Measurements from ENCODE around the gene IVD. TPM values are rescaled to one million over a fixed set of nuclear protein-coding genes. Genes with fewer than 3 reads are reported as not detected.

The IVD gene
- total and polyA plus RNA-seq, 2 of the 4 experiments (the other 2 are of a cell fraction) = 31.7 to 41.1 TPM

GRCh38 chr15:40361640-40362039 is 44.0 kb upstream of the IVD start:
- Histone ChIP-seq H2BK5ac (ENCODE audit: low read depth, low read length, poor library complexity, severe bottlenecking) (no peak overlapping the region), H3K27me3 (ENCODE audit: control insufficient read depth, insufficient read depth, low read length) (peaks cover 26% of the 10 kb centered on the region), H3K14ac (replicated peaks; ENCODE audit: low read depth, low read length) (no peak overlapping the region), H4K91ac (ENCODE audit: insufficient read depth, low read depth, low read length) (no peak overlapping the region), H3K9ac (ENCODE audit: low read depth, low read length) (no peak overlapping the region), H2BK15ac (ENCODE audit: low read depth, low read length) (no peak overlapping the region), H3K4me1 (ENCODE audit: control insufficient read depth, insufficient read depth, low read length) (peaks cover 3% of the 10 kb centered on the region; the same call in 1 of the 2 replicates), H2BK120ac (ENCODE audit: low read depth, low read length) (no peak overlapping the region), H3K18ac (ENCODE audit: low read depth, low read length) (no peak overlapping the region), H4K8ac (ENCODE audit: low read depth in 2 of 2, low read length in 2 of 2) (no peak overlapping the region), H3K4me2 (ENCODE audit: low read depth, low read length) (no peak overlapping the region), H2BK20ac (ENCODE audit: low read depth, low read length) (no peak overlapping the region), H2AK5ac (ENCODE audit: low read depth, low read length) (no peak overlapping the region), H3K4ac (ENCODE audit: low read depth, low read length) (no peak overlapping the region), H4K5ac (ENCODE audit: low read depth, low read length) (no peak overlapping the region), H2AFZ (replicated peaks; ENCODE audit: low read length, poor library complexity) (no peak overlapping the region), H3K9me3 (ENCODE audit: control insufficient read depth, insufficient read depth, low read length) (no peaks in the 10 kb centered on the region), H3K56ac (ENCODE audit: extremely low read depth, insufficient read depth, low read length) (no peak overlapping the region), H4K20me1 (ENCODE audit: insufficient read depth, low read length) (no peaks in the 10 kb centered on the region), H3K36me3 (ENCODE audit: control insufficient read depth, insufficient read depth, low read length) (no peaks in the 10 kb centered on the region), H3K79me1 (ENCODE audit: low read depth in 1 of 2, low read length in 2 of 2) (no peaks in the 10 kb centered on the region), H3K27ac (ENCODE audit: insufficient read depth, low read length) (no peak overlapping the region), H3K4me3 (ENCODE audit: insufficient read depth, low read depth, low read length) (no peak overlapping the region), H3K23ac (ENCODE audit: low read depth, low read length) (no peak overlapping the region), H3K9me1 (ENCODE audit: insufficient read depth, low read length) (no peaks in the 10 kb centered on the region), H2AK9ac (replicated peaks; ENCODE audit: low read depth, low read length, poor library complexity) (no peak overlapping the region)
- dilution Hi-C loops (cut with HindIII; ENCODE audit: low sequenced_read_pairs, unreplicated experiment) = no loop called here
- no peak for DNase-seq
- 83% methylated on average over 1 of the region's 2 CpGs; no CpG with 5 or more reads in 1 of the 2 experiments for WGBS, 2 experiments (ENCODE audit: extremely low coverage in 2 of 2, insufficient read length in 1 of 2)
- CTCF ChIA-PET = no interaction called here
- intact Hi-C loops (cut with micrococcal nuclease) = no loop called here
- no peak for TF ChIP-seq RCOR1 (IDR thresholded peaks at IDR 0.05; ENCODE audit: insufficient replicate concordance, low read length)
- no peak for TF ChIP-seq MAFK (IDR thresholded peaks at IDR 0.05; ENCODE audit: low read depth, low read length)
- TF ChIP-seq FOS (IDR thresholded peaks at IDR 0.05; ENCODE audit: low read depth, low read length) = no peak
- no peak for TF ChIP-seq MXI1 (IDR thresholded peaks at IDR 0.05; ENCODE audit: borderline replicate concordance, low read depth, low read length)
- no peak for TF ChIP-seq CEBPB (IDR thresholded peaks at IDR 0.05; ENCODE audit: low read depth, low read length)
- TF ChIP-seq, protein P1, sequence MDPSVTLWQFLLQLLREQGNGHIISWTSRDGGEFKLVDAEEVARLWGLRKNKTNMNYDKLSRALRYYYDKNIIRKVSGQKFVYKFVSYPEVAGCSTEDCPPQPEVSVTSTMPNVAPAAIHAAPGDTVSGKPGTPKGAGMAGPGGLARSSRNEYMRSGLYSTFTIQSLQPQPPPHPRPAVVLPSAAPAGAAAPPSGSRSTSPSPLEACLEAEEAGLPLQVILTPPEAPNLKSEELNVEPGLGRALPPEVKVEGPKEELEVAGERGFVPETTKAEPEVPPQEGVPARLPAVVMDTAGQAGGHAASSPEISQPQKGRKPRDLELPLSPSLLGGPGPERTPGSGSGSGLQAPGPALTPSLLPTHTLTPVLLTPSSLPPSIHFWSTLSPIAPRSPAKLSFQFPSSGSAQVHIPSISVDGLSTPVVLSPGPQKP (IDR thresholded peaks at IDR 0.05; ENCODE audit: borderline replicate concordance, low read depth, low read length) = no peak
- no peak for TF ChIP-seq USF2 (IDR thresholded peaks at IDR 0.05; ENCODE audit: low read depth, low read length)
- no peak for TF ChIP-seq BHLHE40 (IDR thresholded peaks at IDR 0.05; ENCODE audit: low read depth, low read length)
- TF ChIP-seq CHD1 (IDR thresholded peaks at IDR 0.05; ENCODE audit: low read depth, low read length) = no peak
- no peak for TF ChIP-seq CTCF (conservative IDR thresholded peaks at IDR 0.05; ENCODE audit: low read depth, low read length)
- no peak for TF ChIP-seq POLR2A (IDR thresholded peaks at IDR 0.05; ENCODE audit: low read depth, low read length)
- no peak for TF ChIP-seq RFX5 (IDR thresholded peaks at IDR 0.05; ENCODE audit: low read depth, low read length)
- TF ChIP-seq SMC3 (IDR thresholded peaks at IDR 0.05; ENCODE audit: low read depth, low read length) = no peak
- in situ Hi-C loops (cut with MboI; ENCODE audit: low sequenced_read_pairs) = no loop called here
- no TSS peak for BruUV-seq (replicated peaks)
- POLR2A ChIA-PET (ENCODE audit: unreplicated experiment) = no interaction called here
- ATAC-seq (ENCODE audit: low read depth) = no peak

Data from IMR-90 (cell line).